T-cell (primary cell): ENCODE results near the gene PATL1. TPM values are rescaled to one million over a fixed set of nuclear protein-coding genes. Genes with fewer than 3 reads are reported as not detected.
"Not testable (repeated sequence)": the region's sequence is repeated elsewhere in the genome, so short reads cannot be mapped to it uniquely, and the experiment has no call there.

ENCODE experiments used
- ATAC-seq, 4 experiments: fragments of 200-7000 bp in 3 of 4; fragments of 150-1000 bp in 1 of 4; cut with Tn5 transposase; replicated peaks in 1 of 4; 1 replicate in 3 of 4; 2 replicates in 1 of 4; pipeline ENCODE4 v1.10.0; 2021; ENCODE audit warnings: moderate library complexity in 3 of 4, mild to moderate bottlenecking in 2 of 4, moderate number of reproducible peaks in 1 of 4
- CTCF ChIA-PET, 2 donors: fragments of 300-600 bp; sonication (Branson Sonifier 250); formaldehyde crosslinking; loops; one replicate each; lab custom pipeline; 2022; ENCODE audit warnings: antibody characterized with exemption in 2 of 2; lab: Charles Lee
- POLR2A ChIA-PET, 2 donors: fragments of 300-600 bp; sonication (Branson Sonifier 250); formaldehyde crosslinking; loops; one replicate each; lab custom pipeline; 2022; ENCODE audit warnings: antibody characterized with exemption in 2 of 2; lab: Charles Lee
- DNase-seq, 35 experiments: peaks; one replicate each; pipeline versions ENCODE4 v3.0.0 to v3.0.0-alpha.2; 2013 to 2023
- H3K27ac ChIP-seq: one replicate; pipeline ENCODE4 v1.5.1; 2013; ENCODE audit warnings: low read length
- H3K27me3 ChIP-seq, 2 experiments: replicated peaks in 1 of 2; 1 replicate in 1 of 2; 2 replicates in 1 of 2; pipeline versions ENCODE4 v1.6.1 to v1.7.0; 2013; ENCODE audit warnings: low read length in 1 of 2, mixed read lengths in 1 of 2; ENCODE audit not compliant: control insufficient read depth in 2 of 2, insufficient read depth in 2 of 2; ENCODE audit errors: extremely low read depth in 1 of 2
- H3K36me3 ChIP-seq, 2 donors: 1 replicate in 1 of 2; 2 replicates in 1 of 2; pipeline versions ENCODE4 v1.6.1 to v1.7.0; 2013; ENCODE audit warnings: low read length in 1 of 2; ENCODE audit not compliant: control insufficient read depth in 2 of 2, insufficient read depth in 1 of 2; ENCODE audit errors: extremely low read depth in 1 of 2
- H3K4me1 ChIP-seq, 2 experiments: 1 replicate in 1 of 2; 2 replicates in 1 of 2; pipeline versions ENCODE4 v1.6.1 to v1.7.0; 2013; ENCODE audit warnings: low read length in 2 of 2, mixed read lengths in 1 of 2; ENCODE audit not compliant: insufficient read depth in 2 of 2, control insufficient read depth in 1 of 2; ENCODE audit errors: extremely low read depth in 1 of 2
- H3K4me3 ChIP-seq, 2 donors: 1 replicate in 1 of 2; 2 replicates in 1 of 2; pipeline versions ENCODE4 v1.5.1 to v1.7.0; 2013; ENCODE audit warnings: mild to moderate bottlenecking in 2 of 2, low read length in 1 of 2, moderate library complexity in 1 of 2; ENCODE audit not compliant: control insufficient read depth in 1 of 2; ENCODE audit errors: extremely low read depth in 1 of 2
- H3K9me3 ChIP-seq: 2 replicates; pipeline ENCODE4 v1.7.0; 2013
- H3K27ac Mint-ChIP-seq, 2 donors: one replicate each; pipeline ENCODE4 v1.8.0; 2020 to 2021; ENCODE audit warnings: mild to moderate bottlenecking in 2 of 2, mixed read lengths in 2 of 2
- H3K27me3 Mint-ChIP-seq, 2 donors: one replicate each; pipeline ENCODE4 v1.8.0; 2021 to 2022; ENCODE audit warnings: mixed read lengths in 2 of 2
- H3K36me3 Mint-ChIP-seq: one replicate; pipeline ENCODE4 v1.8.0; 2021; ENCODE audit warnings: mixed read lengths
- H3K4me1 Mint-ChIP-seq, 3 donors: one replicate each; pipeline ENCODE4 v1.8.0; 2020 to 2022; ENCODE audit warnings: mixed read lengths in 3 of 3, mild to moderate bottlenecking in 1 of 3
- H3K4me3 Mint-ChIP-seq, 3 donors: one replicate each; pipeline ENCODE4 v1.8.0; 2020 to 2022; ENCODE audit warnings: mild to moderate bottlenecking in 3 of 3, mixed read lengths in 3 of 3, moderate library complexity in 3 of 3
- H3K9me3 Mint-ChIP-seq, 3 donors: one replicate each; pipeline ENCODE4 v1.8.0; 2020 to 2022; ENCODE audit warnings: mixed read lengths in 3 of 3
- WGBS: methylation state at CpG from one replicate; pipeline ENCODE4 v1.1.5; 2013; ENCODE audit warnings: missing lambda C conversion rate; ENCODE audit not compliant: insufficient coverage; 5-methylcytosine and 5-hydroxymethylcytosine counted together
- total RNA-seq, 35 experiments: library from RNA in 6 of 35; stranded (reverse) in 6 of 35; fragments of 120-200 nt in 1 of 35; gene quantifications; one replicate each; pipeline versions ENCODE4 v1.2.1 to v1.2.4 and lab custom pipeline; 2013 to 2026

PATL1 gene
- total RNA-seq, 5 donors from 2014 or later (not counting 1 experiment from before 2014, with no cell fraction given), result 37.0 to 49.7 (median 41.9) TPM

DNA sequence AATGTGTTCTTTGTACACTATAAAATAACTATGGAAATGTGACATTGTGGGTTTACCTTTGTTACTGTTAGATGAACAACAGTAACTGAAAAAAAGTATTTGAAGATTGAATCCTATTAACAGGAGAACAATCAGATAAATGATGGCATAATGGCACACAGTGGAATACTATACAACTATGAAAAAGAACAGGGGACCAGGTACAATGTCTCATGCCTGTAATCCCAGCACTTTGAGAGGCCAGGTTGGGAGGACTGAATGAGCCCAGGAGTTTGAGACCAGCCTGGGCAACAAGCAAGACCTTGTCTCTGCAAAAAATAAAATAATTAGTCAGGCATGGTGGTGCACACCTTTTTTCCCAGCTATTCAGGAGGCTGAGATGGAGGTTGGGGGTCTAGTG lies 38.8 kb downstream of the PATL1 start:
- CTCF ChIA-PET, result interaction anchor here (0.6 kb wide), 2 partner anchors 16 to 1061 kb away, joined by 3 read pairs; no protein-coding TSS in a partner anchor
- Histone ChIP-seq H3K4me3 (no peak overlapping the region), H3K9me3 (no peaks in the 10 kb centered on the region), H3K36me3 (peaks cover 0 to under 1% of the 10 kb centered on the region in 2 donors), H3K4me1 (no peaks in the 10 kb centered on the region), H3K27ac (no peak overlapping the region), H3K27me3 (no peaks in the 10 kb centered on the region)
- H3K9me3 Mint-ChIP-seq, result no peaks in the 10 kb centered on the region
- DNase-seq (no peak), ATAC-seq (no peak)
- POLR2A ChIA-PET, result interaction anchor here in 1 of 2 donors (0.6 kb wide), 1 partner anchor 73 kb away, joined by 3 read pairs; no protein-coding TSS in a partner anchor
- H3K27ac Mint-ChIP-seq, result no peak overlapping the region
- peaks cover 5% of the 10 kb centered on the region for H3K36me3 Mint-ChIP-seq
- no peaks in the 10 kb centered on the region for H3K27me3 Mint-ChIP-seq
- H3K4me3 Mint-ChIP-seq, result no peak overlapping the region
- H3K4me1 Mint-ChIP-seq, result no peaks in the 10 kb centered on the region

GRCh38 chr11:59626969-59627368 lies 41.9 kb downstream of the PATL1 start:
- H3K4me1 Mint-ChIP-seq, H3K27ac Mint-ChIP-seq, POLR2A ChIA-PET, H3K36me3 Mint-ChIP-seq, DNase-seq, H3K27me3 ChIP-seq, CTCF ChIA-PET, H3K9me3 Mint-ChIP-seq, H3K27me3 Mint-ChIP-seq, H3K4me1 ChIP-seq, H3K4me3 ChIP-seq, ATAC-seq, H3K27ac ChIP-seq, H3K9me3 ChIP-seq, H3K4me3 Mint-ChIP-seq, H3K36me3 ChIP-seq: not testable (repeated sequence)
- no CpG with 5 or more reads among the region's 4 CpGs for WGBS

- CTCF ChIA-PET, result no interaction called here
- POLR2A ChIA-PET, result no interaction called here
- Mint-ChIP-seq H3K27ac (no peak overlapping the region), H3K4me1 (no peaks in the 10 kb centered on the region), H3K4me3 (no peak overlapping the region), H3K36me3 (peaks cover 10% of the 10 kb centered on the region), H3K27me3 (no peaks in the 10 kb centered on the region), H3K9me3 (no peaks in the 10 kb centered on the region)
- ATAC-seq, result no peak
- Histone ChIP-seq H3K27ac (no peak overlapping the region), H3K36me3 (no peaks in the 10 kb centered on the region), H3K4me1 (no peaks in the 10 kb centered on the region), H3K9me3 (no peaks in the 10 kb centered on the region), H3K4me3 (no peak overlapping the region), H3K27me3 (no peaks in the 10 kb centered on the region)
- WGBS, result 100% methylated on average over 1 of the region's 3 CpGs
- DNase-seq, result no peak
Observed at GRCh38 chr11:59625703-59626102, 43.1 kb downstream of the PATL1 start.

GRCh38 chr11:59617876-59618275 lies 51.0 kb downstream of the PATL1 start:
- CTCF ChIA-PET, result interaction anchor here in 1 of 2 donors (0.5 to 3.2 kb wide), 2 partner anchors 51 to 1427 kb away, joined by 3 to 35 read pairs; partner anchors contain the start of gene PATL1
- WGBS, result no CpG with 5 or more reads among the region's 1 CpG
- H3K27me3 ChIP-seq, result no peaks in the 10 kb centered on the region
- no peaks in the 10 kb centered on the region for H3K27me3 Mint-ChIP-seq
- no peak overlapping the region for H3K4me3 ChIP-seq
- H3K36me3 ChIP-seq, result peaks cover 0 to 3% of the 10 kb centered on the region in 2 donors
- peaks cover 19 to 23% of the 10 kb centered on the region in 2 experiments for H3K4me1 ChIP-seq
- peaks cover 28 to 30% (median 30%) of the 10 kb centered on the region in 3 donors for H3K4me1 Mint-ChIP-seq
- peaks cover 9% of the 10 kb centered on the region for H3K36me3 Mint-ChIP-seq
- H3K4me3 Mint-ChIP-seq, result no peak overlapping the region
- ATAC-seq, result no peak
- no peak for DNase-seq
- POLR2A ChIA-PET, result interaction anchor here in 1 of 2 donors (2.6 kb wide), 1 partner anchor 51 kb away, joined by 11 read pairs; the partner anchor contains the start of gene PATL1
- H3K27ac Mint-ChIP-seq, result no peak overlapping the region
- H3K9me3 ChIP-seq, result no peaks in the 10 kb centered on the region
- no peak overlapping the region for H3K27ac ChIP-seq
- no peaks in the 10 kb centered on the region for H3K9me3 Mint-ChIP-seq

- H3K27me3 Mint-ChIP-seq, result no peaks in the 10 kb centered on the region
- Histone ChIP-seq H3K27me3 (no peaks in the 10 kb centered on the region), H3K4me1 (peaks cover 24% of the 10 kb centered on the region in 2 experiments), H3K4me3 (peak overlapping the region; percentile 44 to 50), H3K27ac (peak overlapping the region; percentile 95), H3K36me3 (peaks cover 0 to 13% of the 10 kb centered on the region in 2 donors), H3K9me3 (no peaks in the 10 kb centered on the region)
- ATAC-seq (no peak), DNase-seq (peak in 2 of 35 experiments; percentile 95 to 99)
- 0% methylated on average over 6 of the region's 18 CpGs for WGBS
- peaks cover 42 to 43% (median 43%) of the 10 kb centered on the region in 3 donors for H3K4me1 Mint-ChIP-seq
- ChIA-PET CTCF (interaction anchor here in 1 of 2 donors (0.6 to 3.2 kb wide), 5 partner anchors 53 to 186 kb away, joined by 3 to 35 read pairs (median 4); partner anchors contain the start of gene PATL1), POLR2A (interaction anchor here (0.5 to 3.4 kb wide), 14 partner anchors 10 to 1297 kb away, joined by 3 to 45 read pairs (median 4); partner anchors contain the start of genes PATL1 (in 2 of the 2) and TMEM109 (in 1 of the 2))
- no peaks in the 10 kb centered on the region for H3K9me3 Mint-ChIP-seq
- peak overlapping the region; percentile 76 to 93 (median 79) for H3K4me3 Mint-ChIP-seq
- peak overlapping the region; percentile 85 to 88 for H3K27ac Mint-ChIP-seq
- H3K36me3 Mint-ChIP-seq, result peaks cover 12% of the 10 kb centered on the region
Observed at GRCh38 chr11:59616396-59616982, 52.3 kb downstream of the PATL1 start.

DNA sequence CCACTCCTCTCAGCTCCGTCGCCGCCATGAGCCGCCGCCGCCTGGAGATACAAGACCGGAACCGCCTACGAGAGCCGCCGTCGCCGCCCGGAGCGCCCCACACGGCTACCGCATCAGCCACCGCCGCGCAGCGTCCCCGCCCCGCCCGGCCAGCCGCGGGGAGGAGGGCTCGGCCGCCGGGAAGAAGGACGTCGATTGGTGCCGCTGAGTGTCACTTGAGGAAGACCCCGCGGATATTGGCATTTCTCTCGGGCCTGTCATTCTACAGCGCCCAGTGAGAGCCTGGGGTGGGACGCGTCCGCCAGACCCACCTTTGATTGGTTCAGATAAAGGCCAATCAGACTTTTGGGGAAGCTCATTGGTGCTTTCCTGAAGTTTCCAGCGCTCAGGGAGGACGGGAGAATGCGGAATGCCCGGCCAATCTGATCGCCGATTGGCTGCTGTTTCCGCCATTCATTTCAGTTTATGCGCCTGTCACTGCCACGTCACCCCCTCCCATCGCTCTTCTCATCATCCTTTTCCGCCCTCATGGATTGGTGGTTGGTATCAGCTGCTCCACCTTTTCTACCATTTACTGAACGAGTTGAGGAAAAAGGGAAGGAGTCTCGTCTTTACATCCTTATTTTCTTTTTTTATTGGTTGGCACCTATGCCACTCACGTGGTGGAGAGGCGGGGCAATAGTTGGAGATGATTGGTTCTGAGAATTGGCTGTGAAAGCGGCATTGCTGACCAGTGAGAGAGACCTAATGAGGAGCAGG lies 53.0 kb downstream of the PATL1 start, which contains the start of gene OSBP:
Gene OSBP, minus strand, starts transcription at position 138 of the 759 bp plus-strand sequence. Its CDS starts 110 bp downstream, at position 28.
- Mint-ChIP-seq H3K36me3 (peaks cover 9% of the 10 kb centered on the region), H3K27ac (peak within 1 kb of the TSS; percentile 88 to 91), H3K27me3 (no peaks in the 10 kb centered on the region), H3K9me3 (no peaks in the 10 kb centered on the region), H3K4me3 (peak within 1 kb of the TSS; percentile 89 to 96 (median 93)), H3K4me1 (peaks cover 46 to 48% (median 48%) of the 10 kb centered on the region in 3 donors)
- POLR2A ChIA-PET, result interaction anchor here (0.5 to 3.4 kb wide), 15 partner anchors 10 to 1298 kb away, joined by 3 to 45 read pairs (median 4); partner anchors contain the start of genes PATL1 (in 2 of the 2) and TMEM109 (in 1 of the 2)
- peak; percentile 80 to 84 (median 83) for ATAC-seq
- Histone ChIP-seq H3K4me1 (peaks cover 24% of the 10 kb centered on the region in 2 experiments), H3K27ac (peak within 1 kb of the TSS; percentile 95), H3K27me3 (no peaks in the 10 kb centered on the region), H3K36me3 (peaks cover 0 to 13% of the 10 kb centered on the region in 2 donors), H3K4me3 (peak within 1 kb of the TSS; percentile 84 to 97), H3K9me3 (no peaks in the 10 kb centered on the region)
- WGBS, result under 1% methylated on average over 45 of the region's 55 CpGs
- CTCF ChIA-PET, result interaction anchor here in 1 of 2 donors (0.5 to 3.2 kb wide), 6 partner anchors 53 to 1903 kb away, joined by 3 to 35 read pairs (median 4); partner anchors contain the start of genes MED19, PATL1 and TMX2
- DNase-seq, result peak; percentile 92 to 100 (median 99)
